ENCODE results near the gene ZNF80. TPM values are rescaled to one million over a fixed set of nuclear protein-coding genes. Genes with fewer than 3 reads are reported as not detected.

Gene ZNF80
- total RNA-seq, 2 donors from 2014 or later, result not detected

Other genes with a start within 250 kb of the ZNF80 start
- 1 to 10 TPM; 1.3 to 1.4 TPM for gene CCDC191, start 181.1 kb downstream of the ZNF80 start, total RNA-seq
- gene QTRT2, start 180.8 kb downstream of the ZNF80 start, total RNA-seq, result 10 to 100 TPM in 1 of 2 donors, 1 to 10 TPM in 1; 7.7 to 11.4 TPM
- not detected for gene DRD3, start 58.5 kb downstream of the ZNF80 start, total RNA-seq
- gene TIGIT, start 56.5 kb upstream of the ZNF80 start, total RNA-seq, result under 1 TPM in 1 of 2 donors, not detected in 1; 0.13 TPM

Data from left cardiac atrium (tissue), 2 donors.